Mucosa of stomach (tissue), 1 donor: Measurements from ENCODE around the gene ZFP36L1.

Experiments used
- H3K27me3 ChIP-seq: one replicate; pipeline ENCODE4 v1.7.0; 2013; ENCODE audit warnings: mild to moderate bottlenecking, low read length; ENCODE audit not compliant: control insufficient read depth, insufficient read depth
- H3K36me3 ChIP-seq: one replicate; pipeline ENCODE4 v1.7.0; 2013; ENCODE audit warnings: low read length; ENCODE audit not compliant: control insufficient read depth, insufficient read depth
- H3K4me1 ChIP-seq: one replicate; pipeline ENCODE4 v1.7.0; 2013; ENCODE audit warnings: mild to moderate bottlenecking, low read length; ENCODE audit not compliant: control insufficient read depth, insufficient read depth
- H3K4me3 ChIP-seq: one replicate; pipeline ENCODE4 v1.7.0; 2013; ENCODE audit warnings: low read length
- H3K9ac ChIP-seq: one replicate; pipeline ENCODE4 v1.7.0; 2013; ENCODE audit warnings: mild to moderate bottlenecking, low read length, moderate library complexity
- H3K9me3 ChIP-seq: one replicate; pipeline ENCODE4 v1.7.0; 2013; ENCODE audit warnings: mild to moderate bottlenecking, low read length, moderate library complexity; ENCODE audit not compliant: control insufficient read depth
- donor health status: Pancreatic carcinoma.

Gene ZFP36L1, protein sequence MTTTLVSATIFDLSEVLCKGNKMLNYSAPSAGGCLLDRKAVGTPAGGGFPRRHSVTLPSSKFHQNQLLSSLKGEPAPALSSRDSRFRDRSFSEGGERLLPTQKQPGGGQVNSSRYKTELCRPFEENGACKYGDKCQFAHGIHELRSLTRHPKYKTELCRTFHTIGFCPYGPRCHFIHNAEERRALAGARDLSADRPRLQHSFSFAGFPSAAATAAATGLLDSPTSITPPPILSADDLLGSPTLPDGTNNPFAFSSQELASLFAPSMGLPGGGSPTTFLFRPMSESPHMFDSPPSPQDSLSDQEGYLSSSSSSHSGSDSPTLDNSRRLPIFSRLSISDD

DNA sequence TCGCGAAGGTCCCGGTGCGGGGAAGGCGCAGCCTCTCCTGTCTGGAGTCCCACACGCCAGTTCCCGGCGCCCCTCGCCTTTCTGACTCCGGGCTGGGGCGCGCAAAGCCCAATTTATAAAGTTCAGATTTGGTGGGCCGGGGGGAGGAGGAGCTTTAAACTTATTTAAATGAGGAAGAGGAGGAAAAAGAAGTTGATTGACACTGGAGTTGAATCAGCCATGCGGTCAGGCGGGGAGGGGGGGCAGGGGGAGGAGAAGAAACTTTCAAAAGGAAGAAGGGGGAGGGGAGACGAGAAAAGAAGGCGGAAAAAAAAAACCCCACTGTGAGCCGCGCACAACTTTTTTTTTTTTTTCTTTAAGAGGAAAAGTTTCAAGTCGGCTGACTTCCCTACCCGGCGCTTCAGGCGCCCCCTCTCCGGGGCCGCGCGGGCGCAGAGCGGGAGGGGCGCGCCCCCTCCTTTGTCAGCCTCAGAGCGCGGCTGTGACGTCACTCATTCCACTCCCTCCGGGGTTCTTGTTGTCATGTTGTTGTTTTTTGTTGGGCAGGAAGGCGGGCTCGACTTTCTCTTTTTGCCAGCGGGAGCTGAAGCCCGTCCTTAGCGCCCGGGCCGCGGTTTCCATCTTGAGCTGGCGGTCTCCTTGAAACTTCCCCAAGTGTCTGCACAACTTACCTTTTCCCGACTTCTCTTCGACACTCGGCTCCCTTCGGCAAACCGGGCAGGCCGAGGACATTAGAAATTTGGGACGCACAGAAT, at the start of gene ZFP36L1:
Gene ZFP36L1 (minus strand): TSS at position 89 of the 755 bp plus-strand sequence. CDS start 129 bp downstream, outside the sequence.
- Histone ChIP-seq H3K9ac (peak within 1 kb of the TSS; percentile 99), H3K4me1 (peaks cover 15% of the 10 kb centered on the region), H3K36me3 (peaks cover 19% of the 10 kb centered on the region), H3K27me3 (no peaks in the 10 kb centered on the region), H3K9me3 (no peaks in the 10 kb centered on the region), H3K4me3 (peak within 1 kb of the TSS; percentile 93)

DNA sequence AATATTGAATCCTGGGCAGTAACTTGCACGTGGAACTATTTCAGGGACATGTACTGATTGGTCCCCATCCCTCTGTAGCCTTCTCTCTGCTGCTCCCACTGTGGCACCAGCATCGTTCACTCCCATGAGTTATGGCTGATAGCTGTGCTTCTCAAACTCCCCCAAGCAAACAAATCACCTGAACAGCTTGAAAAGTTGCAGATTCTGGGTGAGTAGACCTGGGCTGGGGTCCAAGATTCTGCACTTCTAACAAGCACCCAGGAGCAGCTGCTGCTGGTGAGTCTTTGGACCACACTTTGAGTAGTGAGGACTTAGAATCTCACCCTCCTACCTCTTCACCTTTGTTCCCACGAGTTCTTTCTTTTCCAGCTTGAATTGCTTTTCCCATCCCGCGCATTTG, 49.4 kb upstream of the ZFP36L1 start:
- Histone ChIP-seq H3K4me1 (peaks cover 6% of the 10 kb centered on the region), H3K4me3 (no peak overlapping the region), H3K36me3 (no peaks in the 10 kb centered on the region), H3K9me3 (no peaks in the 10 kb centered on the region), H3K27me3 (no peaks in the 10 kb centered on the region), H3K9ac (no peak overlapping the region)

DNA sequence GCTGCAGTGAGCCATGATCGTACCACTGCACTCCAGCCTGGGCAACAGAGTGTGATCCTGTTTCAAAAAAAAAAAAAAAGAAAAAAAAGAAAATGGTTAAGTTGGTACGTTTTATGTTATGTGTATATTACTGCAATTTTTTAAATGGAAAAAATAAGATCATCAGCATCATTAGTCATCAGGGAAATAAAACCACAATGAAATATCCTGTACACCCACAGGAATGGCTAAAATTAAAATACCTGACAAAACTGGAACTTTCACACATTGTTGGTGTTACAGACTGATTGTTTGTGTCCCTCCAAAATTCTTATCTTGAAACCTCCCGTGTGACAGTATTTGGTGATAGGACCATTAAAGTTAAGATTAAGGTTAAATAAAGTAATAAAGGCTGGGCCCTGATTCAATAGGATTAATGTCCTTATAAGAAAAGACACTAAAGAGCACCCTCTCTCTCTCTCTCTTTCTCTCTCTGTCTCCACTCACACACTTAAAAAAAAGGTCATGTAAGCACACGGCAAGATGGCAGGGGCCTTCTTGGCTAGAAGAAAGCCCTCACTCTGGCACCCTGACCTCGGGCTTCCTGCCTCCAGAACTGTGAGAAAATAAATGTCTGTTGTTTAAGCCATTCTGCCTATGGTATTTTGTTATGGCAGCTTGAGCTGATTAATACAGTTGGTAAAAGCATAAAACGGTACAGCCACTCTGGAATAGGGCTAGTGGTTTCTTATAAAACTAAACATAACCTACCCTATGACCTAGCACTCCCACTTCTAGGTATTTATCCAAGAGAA, 48.3 kb upstream of the ZFP36L1 start:
- Histone ChIP-seq H3K36me3 (no peaks in the 10 kb centered on the region), H3K9ac (no peak overlapping the region), H3K27me3 (no peaks in the 10 kb centered on the region), H3K9me3 (peaks cover 3% of the 10 kb centered on the region), H3K4me3 (no peak overlapping the region), H3K4me1 (peaks cover 6% of the 10 kb centered on the region)

DNA sequence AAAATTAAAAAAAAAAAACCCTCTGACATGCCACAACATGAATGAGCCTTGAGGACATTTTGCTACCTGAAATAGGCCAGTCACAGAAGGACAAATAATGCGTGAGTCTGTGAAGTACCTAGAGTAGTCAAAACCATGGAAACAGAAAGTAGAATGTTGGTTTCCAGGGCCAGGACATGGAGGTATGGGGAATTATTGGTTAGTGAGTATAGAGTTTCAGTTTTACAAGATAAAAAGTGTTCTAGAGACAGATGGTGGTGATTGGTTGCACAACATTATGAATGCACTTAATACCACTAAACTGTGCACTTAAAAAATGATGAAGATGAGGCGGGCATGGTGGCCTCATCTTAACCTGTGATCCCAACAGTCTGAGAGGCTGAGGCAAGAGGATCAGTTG, 47.6 kb upstream of the ZFP36L1 start:
- H3K9ac ChIP-seq, result no peak overlapping the region
- no peak overlapping the region for H3K4me3 ChIP-seq
- H3K27me3 ChIP-seq, result no peaks in the 10 kb centered on the region
- peaks cover 6% of the 10 kb centered on the region for H3K4me1 ChIP-seq
- H3K36me3 ChIP-seq, result no peaks in the 10 kb centered on the region
- H3K9me3 ChIP-seq, result peaks cover 4% of the 10 kb centered on the region

DNA sequence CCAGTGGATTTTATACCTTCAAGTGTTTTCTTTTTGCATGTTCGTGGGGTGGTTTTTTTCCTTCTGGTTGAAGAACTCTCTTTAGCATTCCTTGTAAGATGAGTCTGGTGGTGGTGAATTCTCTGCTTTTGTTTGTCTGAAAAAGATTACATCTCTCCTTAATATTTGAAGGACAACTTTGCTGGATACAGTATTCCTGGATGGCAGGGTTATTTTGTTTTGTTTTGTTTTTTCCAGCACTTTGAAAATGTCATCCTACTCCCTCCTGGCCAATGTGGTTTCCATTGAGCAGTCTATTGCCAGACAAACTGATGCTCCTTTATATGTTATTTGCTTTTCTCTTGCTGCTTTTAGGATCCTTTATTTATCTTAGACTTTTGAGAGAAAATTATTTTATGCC, 43.2 kb upstream of the ZFP36L1 start:
- H3K27me3 ChIP-seq, result no peaks in the 10 kb centered on the region
- no peak overlapping the region for H3K4me3 ChIP-seq
- no peak overlapping the region for H3K9ac ChIP-seq
- no peaks in the 10 kb centered on the region for H3K4me1 ChIP-seq
- no peaks in the 10 kb centered on the region for H3K36me3 ChIP-seq
- peaks cover 4% of the 10 kb centered on the region for H3K9me3 ChIP-seq

DNA sequence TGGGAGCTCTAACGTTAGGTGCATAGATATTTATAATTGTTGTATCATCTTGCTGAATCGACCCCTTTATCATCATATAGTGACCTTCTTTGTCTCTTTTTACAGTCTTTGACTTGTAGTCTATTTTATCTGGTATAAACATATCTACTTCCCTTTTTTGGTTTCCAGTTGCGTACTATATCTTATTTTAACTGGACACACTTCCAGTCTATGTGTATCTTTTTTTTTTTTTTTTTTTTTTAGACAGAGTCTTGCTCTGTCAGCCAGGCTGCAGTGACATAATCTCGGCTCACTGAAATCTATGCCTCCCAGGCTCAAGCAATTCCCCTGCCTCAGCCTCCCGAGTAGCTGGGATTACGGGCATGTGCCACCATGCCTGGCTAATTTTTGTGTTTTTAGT, 41.9 kb upstream of the ZFP36L1 start:
- Histone ChIP-seq H3K27me3 (no peaks in the 10 kb centered on the region), H3K4me1 (no peaks in the 10 kb centered on the region), H3K9ac (no peak overlapping the region), H3K36me3 (no peaks in the 10 kb centered on the region), H3K4me3 (no peak overlapping the region), H3K9me3 (peaks cover 4% of the 10 kb centered on the region)

DNA sequence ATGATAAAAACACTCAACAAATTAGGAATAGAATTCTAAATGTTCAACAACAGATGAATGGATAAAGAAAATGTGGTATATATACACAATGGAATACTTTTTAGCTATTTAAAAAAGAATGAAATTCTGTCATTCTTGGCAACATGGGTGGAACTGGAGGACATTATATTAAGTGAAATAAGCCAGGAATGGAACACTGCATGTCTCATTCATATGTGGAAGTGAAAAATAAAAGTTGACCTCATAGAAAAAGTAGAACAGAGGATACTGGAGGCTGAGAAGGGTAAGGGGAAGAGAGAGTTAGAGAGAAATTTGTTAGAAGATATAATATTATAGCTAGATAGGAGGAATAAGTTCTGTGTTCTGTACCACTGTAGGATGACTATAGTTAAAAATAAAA, 35.8 kb upstream of the ZFP36L1 start:
- no peaks in the 10 kb centered on the region for H3K27me3 ChIP-seq

DNA sequence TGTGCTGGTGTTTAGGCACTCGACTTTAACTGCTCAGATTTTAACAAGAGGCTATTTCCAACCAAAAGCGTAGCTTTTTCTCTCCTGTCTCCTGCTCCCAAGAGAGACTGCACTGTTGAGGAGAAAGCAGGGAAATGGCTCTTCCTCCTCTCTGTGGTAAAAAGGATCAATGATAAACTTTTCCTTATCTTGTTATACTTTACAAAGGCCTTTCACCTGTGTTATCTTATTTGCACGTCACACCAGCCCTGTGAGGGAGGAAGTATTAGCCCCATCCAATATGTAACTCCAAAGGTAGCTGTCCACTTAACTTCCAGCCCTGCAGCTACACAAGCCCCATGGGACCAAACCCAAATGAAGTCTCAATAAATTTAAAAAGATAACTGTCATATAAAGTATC, 32.9 kb upstream of the ZFP36L1 start:
- Histone ChIP-seq H3K27me3 (no peaks in the 10 kb centered on the region), H3K36me3 (no peaks in the 10 kb centered on the region), H3K9ac (no peak overlapping the region)

More for the DNA sequence above, 35.8 kb upstream of the ZFP36L1 start:
- no peaks in the 10 kb centered on the region for H3K36me3 ChIP-seq
- no peaks in the 10 kb centered on the region for H3K9me3 ChIP-seq
- no peak overlapping the region for H3K4me3 ChIP-seq
- no peak overlapping the region for H3K9ac ChIP-seq
- peaks cover 11% of the 10 kb centered on the region for H3K4me1 ChIP-seq

DNA sequence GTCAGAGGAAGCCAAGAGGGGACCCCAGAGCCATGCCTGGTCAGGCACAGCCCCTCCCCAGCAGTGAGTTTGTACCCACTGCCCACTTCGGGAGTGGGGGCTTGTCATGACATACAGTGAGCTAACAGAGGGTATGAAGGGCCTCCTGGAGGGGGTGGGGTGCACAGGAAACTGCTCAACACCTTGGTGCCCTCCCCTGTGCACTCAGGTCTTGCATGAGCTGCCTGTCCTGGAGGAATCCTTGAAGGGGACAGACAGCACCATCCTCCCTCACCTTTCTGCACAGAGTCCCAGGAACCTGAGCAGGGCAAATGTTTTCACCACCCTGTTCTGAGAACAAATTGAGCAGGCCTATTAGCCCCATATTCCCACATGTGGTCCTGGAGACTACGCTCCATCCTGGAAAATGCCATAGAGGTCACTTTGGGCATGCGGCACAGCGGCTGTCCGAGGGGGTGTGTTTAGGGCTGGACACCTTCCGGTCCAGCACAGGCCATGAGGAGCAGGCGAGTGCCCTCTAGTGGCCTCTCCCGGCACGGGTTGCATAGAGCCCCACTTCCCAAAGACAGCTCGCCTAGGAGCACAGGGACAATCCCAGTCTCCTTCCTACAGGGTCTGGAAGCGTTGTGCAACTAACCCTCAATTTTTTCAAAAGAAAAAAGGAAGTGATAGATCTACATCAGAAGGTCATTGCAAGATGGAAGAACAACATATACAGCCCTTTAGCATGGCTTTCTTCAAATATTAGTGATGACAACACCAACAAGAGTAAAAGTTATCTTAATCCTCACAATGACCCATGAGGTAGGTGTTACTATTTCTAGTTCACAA, 31.9 kb upstream of the ZFP36L1 start:
- H3K4me1 ChIP-seq, result peaks cover 16% of the 10 kb centered on the region
- H3K9ac ChIP-seq, result no peak overlapping the region
- H3K4me3 ChIP-seq, result no peak overlapping the region
- H3K27me3 ChIP-seq, result no peaks in the 10 kb centered on the region
- no peaks in the 10 kb centered on the region for H3K36me3 ChIP-seq
- no peaks in the 10 kb centered on the region for H3K9me3 ChIP-seq

More for the DNA sequence above, 32.9 kb upstream of the ZFP36L1 start:
- Histone ChIP-seq H3K4me3 (no peak overlapping the region), H3K4me1 (peaks cover 11% of the 10 kb centered on the region), H3K9me3 (no peaks in the 10 kb centered on the region)

DNA sequence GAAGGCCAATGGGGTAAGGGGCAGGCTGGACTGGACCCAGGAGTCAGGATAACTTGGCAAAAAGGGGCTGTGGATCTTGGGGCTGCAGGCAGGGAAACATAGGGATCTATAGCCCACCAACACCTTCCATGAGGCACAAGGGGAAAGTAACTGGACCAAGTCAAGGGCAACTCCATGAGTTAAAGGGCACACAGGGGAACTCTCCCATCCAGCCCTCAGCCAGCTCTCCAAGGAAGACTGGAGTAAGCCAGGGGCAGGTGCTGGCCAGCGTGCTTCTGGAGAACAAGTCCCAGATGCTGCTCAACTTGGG, 31.3 kb upstream of the ZFP36L1 start:
- Histone ChIP-seq H3K4me1 (peaks cover 22% of the 10 kb centered on the region), H3K27me3 (no peaks in the 10 kb centered on the region), H3K9me3 (no peaks in the 10 kb centered on the region), H3K4me3 (no peak overlapping the region), H3K9ac (no peak overlapping the region), H3K36me3 (no peaks in the 10 kb centered on the region)

DNA sequence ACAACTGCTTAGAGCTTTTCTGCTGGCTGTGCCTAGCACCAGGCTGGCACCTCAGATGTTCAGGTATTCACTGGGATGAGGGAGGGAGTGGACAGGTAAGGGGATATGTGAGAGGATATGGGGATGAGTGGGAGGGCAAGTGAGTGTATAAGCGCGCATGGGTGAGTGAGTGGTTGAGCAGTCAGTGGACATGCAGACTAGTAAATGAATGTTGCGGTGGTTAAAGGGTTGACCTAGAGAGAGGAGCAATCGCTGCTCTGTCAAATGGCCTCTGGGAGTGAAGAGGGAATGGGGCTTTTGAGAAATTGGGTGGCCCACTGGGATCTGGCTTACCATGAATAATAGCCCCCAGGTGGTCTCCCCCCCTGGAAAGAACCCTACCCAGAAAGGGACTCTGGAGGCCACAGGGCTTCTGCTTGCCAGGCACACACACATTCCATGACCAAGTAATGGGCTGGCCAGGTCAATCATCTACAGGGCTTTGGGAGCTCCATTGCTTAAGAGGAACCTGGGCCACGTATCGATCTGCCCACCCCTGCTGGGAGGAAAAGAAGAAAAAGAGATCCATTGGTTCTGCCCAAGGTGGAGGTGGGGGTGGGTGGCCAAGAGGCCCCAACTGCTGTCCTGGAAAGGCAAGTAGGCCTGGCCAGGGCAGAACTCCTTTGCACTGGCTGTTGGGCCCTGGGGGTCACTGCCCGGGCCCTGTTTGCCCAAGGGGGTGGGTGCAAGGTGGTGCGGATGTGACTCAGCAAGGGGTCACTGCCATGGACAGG, 30.8 kb upstream of the ZFP36L1 start:
- Histone ChIP-seq H3K4me3 (no peak overlapping the region), H3K27me3 (no peaks in the 10 kb centered on the region), H3K36me3 (no peaks in the 10 kb centered on the region), H3K9me3 (no peaks in the 10 kb centered on the region), H3K9ac (no peak overlapping the region), H3K4me1 (peaks cover 27% of the 10 kb centered on the region)
